Naive thymus-derived CD4-positive, alpha-beta T cell (primary cell): ENCODE results near the gene SHC3. TPM values are rescaled to one million over a fixed set of nuclear protein-coding genes. Genes with fewer than 3 reads are reported as not detected.

Source experiments
- polyA plus RNA-seq, 2 donors: library from polyadenylated mRNA; unstranded; fragments of 300-500 nt; fragmentation: Illumina TruSeq; gene quantifications; one replicate each; pipeline ENCODE4 v1.2.3, GENCODE V29; 2021
- total RNA-seq, 6 experiments: library from RNA in 5 of 6; stranded (reverse) in 5 of 6; gene quantifications; 1 replicate in 5 of 6; 2 replicates in 1 of 6; pipeline ENCODE4 v1.2.3 and lab custom pipeline; 2021 to 2026

SHC3 gene
- total and polyA plus RNA-seq, 7 experiments from 2014 or later: 0.02 to 0.11 (median 0.07) TPM; not detected in 3

Other genes starting within 250 kb of the SHC3 start
- gene S1PR3, start 187.3 kb downstream of the SHC3 start, total RNA-seq: 10 to 100 TPM in 1 of 5 experiments, under 1 TPM in 2, not detected in 2; 0.19 to 26.0 (median 0.22) TPM
- not detected for gene S1PR3, start 187.3 kb downstream of the SHC3 start, polyA plus RNA-seq
- gene CKS2, start 132.4 kb upstream of the SHC3 start, total RNA-seq: 100 to 1,000 TPM in 1 of 5 experiments, 10 to 100 TPM in 1, 1 to 10 TPM in 3; 5.2 to 121 (median 8.9) TPM
- gene CKS2, start 132.4 kb upstream of the SHC3 start, polyA plus RNA-seq: 1 to 10 TPM; 6.0 to 8.0 TPM
- 100 to 1,000 TPM in 4 of 5 experiments, 10 to 100 TPM in 1; 55.0 to 130 (median 109) TPM for gene SECISBP2, start 139.7 kb upstream of the SHC3 start, total RNA-seq
- gene SECISBP2, start 139.7 kb upstream of the SHC3 start, polyA plus RNA-seq: 10 to 100 TPM; 20.1 to 29.0 TPM